ENCODE data around the gene ITGBL1.

The ITGBL1 gene, protein sequence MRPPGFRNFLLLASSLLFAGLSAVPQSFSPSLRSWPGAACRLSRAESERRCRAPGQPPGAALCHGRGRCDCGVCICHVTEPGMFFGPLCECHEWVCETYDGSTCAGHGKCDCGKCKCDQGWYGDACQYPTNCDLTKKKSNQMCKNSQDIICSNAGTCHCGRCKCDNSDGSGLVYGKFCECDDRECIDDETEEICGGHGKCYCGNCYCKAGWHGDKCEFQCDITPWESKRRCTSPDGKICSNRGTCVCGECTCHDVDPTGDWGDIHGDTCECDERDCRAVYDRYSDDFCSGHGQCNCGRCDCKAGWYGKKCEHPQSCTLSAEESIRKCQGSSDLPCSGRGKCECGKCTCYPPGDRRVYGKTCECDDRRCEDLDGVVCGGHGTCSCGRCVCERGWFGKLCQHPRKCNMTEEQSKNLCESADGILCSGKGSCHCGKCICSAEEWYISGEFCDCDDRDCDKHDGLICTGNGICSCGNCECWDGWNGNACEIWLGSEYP

DNA sequence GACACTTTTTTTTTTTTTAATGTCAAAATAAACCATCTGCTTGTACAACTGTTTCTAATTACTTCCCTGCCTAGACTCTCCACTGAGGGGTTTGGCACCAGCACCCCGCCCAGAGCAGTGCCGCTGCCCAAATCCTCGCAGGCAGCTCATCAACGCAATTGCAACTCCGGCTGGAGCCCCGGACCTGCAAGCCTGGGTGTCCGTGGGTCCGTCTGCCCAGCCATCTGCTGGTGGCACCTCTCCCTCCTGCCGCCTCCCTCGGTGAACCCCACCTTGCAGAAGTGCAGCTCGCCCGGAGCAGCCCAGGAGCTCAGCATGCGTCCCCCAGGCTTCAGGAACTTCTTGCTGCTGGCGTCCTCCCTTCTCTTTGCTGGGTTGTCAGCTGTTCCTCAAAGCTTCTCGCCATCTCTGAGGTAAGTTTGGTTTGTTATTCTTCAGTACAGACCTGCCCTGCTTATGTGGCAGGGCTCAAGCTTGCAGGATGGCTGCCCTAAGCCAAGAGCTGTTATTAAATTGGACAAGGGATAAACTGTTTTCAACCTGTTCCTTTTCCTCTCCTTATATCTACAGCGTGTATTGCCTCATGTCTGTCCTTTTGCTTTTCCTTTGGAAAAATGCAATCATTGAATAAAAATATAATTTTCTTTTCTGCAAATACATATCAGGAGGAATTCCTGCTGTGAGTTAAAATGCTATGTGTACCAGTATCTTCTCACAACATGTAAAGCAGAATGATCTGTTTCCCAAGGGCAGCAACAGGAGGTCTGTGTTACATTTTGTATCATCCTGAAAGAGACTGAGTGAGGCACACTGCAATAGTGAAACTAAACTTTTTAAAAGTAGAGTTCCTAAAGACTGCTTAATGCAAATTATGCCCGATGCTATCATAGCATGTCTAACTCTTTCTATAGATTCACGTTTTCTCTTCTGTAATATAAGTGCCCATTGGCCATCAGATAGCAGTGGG, at the start of gene ITGBL1:
Gene ITGBL1, plus strand, starts transcription at position 157 of the 967 bp plus-strand sequence. Its CDS starts 159 bp downstream, at position 316.
- no peak for DNase-seq (ENCODE audit: low read depth in 2 of 2, low spot score in 1 of 2)

DNA sequence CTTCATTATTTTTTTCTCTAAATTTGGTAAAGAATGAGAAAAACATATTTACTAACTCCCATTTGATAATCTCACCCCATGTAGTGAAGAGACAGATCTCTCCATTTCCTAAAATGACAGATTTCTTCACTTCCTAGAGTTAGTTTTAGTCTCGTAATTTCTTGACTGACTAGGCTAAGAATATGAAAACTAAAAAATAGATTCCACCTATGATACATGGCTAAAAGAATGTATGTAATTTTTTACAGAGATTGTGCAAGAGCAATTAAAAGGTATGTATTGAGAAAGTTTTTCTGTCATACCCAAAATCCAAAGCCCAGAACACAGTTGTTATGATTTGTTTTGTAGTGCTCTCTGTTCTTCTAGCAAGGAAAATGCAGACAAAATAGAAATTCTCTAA, 45.7 kb upstream of the ITGBL1 start:
- no peak for DNase-seq (ENCODE audit: low read depth in 2 of 2, low spot score in 1 of 2)

DNA sequence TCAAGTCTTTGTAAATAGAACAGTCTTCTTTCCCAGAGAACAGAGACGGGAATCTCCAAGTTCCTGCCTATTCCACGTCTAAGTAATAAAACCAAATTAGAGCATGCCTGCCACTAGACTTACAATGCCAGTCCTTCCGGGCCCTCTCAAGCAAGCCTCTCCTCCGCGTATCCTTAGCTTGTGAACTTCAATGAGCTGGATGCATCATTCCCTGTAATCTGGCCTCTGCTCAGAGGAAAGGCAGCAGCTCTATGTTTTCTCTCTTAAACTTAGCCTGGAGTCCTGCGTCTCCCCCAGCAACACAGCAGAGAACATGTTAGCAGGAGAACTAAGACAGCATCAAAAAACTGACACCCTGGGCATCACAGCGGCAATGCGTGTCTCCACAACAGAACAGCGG, 44.3 kb upstream of the ITGBL1 start:
- DNase-seq (ENCODE audit: low read depth in 2 of 2, low spot score in 1 of 2): no peak

DNA sequence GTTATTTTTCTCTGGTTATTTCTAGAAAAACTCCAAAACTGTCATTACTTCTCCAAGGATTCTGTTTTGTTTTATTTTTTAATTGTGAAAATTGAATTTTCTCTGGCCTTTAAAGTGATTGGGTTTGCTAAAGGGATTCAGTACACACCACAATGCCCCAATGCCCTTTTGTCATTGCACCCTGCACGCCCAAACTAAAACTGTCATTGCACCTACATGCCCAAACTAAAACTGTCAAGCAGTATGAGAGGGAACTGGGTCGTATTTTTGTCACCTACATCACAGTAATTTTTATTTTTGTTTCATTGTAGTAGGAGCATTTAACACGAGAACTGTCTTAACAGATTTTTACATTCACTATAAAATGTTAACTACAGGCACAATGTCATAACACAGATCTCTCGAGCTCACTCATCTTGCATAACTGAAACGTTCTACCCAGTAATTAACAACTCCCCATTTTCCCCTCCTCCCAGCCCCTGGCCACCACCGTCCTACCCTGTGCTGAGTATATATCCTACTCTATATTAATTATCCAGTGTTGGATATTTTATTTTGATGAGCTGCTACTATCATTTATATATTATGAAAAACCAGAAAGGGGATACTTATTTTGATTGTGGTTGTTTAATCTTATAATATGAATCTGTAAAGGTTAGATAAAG, 43.4 kb upstream of the ITGBL1 start:
- no peak for DNase-seq (ENCODE audit: low read depth in 2 of 2, low spot score in 1 of 2)

DNA sequence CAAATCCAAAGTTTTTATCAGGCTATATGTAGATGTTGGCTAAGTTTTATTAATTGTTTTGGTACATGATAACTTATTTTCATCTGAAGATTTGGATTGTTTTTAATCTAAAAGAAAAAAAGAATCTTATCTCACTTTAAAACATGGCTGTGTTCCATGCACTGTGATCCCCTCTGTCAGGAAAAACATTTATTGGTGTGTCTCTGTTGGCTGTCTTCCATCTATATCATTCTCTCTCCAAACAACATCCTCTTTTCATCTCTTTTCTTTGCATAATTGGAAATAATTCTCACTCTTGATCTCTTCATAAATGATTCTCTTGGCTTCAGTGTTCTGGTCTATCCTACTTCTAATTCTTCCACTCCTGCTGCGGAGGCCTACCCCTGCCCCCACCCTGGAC, 40.4 kb upstream of the ITGBL1 start:
- DNase-seq (ENCODE audit: low read depth in 2 of 2, low spot score in 1 of 2): no peak

DNA sequence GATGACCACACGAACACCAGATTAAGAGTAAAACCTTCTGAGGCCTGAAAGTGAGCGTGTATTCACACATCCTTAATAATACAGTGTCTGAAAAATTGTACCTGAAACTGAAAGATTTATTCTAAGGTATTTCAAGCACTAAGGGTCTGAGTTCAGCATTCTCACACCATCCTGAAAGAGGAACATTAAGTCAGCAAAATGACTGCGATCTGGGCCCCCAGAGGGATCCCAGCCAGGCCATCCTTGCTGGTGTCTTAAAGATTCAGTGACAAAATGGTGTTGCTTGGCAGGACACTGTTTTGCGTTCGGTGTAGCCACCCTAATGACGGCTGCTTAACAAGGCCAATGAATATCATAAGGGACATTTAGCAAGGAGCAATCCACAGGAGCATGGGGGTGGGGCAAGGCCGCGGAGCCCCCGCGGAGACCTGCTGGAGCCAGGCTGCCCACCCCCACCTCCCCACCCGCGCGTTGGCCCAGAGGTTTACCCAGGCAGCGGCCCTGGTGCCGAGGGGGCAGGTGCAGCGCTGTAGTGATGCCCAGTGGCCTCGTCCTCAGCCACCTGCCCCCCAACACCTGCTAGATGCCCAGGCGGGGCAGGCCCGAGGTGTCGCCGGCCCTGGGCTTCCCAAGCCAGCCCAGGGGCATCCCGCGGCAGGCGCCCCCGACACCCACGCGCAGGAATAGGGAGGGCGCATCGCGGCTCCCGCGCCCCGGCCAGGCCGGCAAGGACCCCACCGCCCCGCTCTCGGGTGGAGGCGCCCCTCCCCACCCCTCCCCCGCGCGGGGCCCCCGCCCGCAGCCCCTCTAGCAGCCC, 36.9 kb upstream of the ITGBL1 start:
- DNase-seq (ENCODE audit: low read depth in 2 of 2, low spot score in 1 of 2): no peak

DNA sequence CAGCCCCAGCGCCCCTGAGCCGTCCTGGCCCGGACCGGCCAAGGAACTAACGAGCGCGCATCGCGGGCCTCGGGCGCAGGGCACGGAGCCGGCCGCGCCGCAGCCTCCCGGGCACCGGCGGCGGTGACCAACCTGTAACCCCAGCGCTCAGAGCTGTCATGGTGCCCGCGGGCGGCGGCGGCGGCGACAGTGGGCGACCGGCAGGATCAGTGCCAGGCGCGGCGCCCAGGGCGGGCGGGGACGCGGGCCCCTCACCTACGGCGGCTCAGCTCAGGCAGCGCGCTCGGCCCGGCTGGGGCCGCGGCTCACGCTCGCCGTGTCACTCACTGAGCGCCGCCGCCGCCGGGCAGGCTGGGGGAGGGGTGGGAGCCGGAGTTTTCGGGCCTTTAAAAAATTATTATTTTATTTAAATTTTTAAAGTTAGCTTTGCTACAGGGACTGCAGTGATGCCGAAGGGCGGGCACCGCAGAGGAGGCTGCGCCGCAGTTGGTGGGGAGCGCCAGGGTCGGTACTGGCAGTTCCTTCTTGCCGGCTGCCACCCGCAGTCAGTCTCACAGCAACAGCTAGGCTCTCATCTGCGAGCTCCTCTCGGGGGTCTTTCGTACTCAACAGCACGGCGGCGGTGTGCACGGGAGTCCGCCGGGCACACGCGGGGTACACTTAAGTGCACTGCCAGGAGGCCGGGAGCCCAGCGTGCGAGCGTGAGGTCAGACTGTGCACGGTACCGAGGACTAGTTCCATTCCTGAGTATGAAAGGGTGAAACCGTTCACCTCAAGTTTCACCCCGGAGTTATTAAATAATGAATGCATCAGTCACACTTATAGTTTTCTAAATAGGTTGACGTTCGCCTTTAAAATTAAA, 36.1 kb upstream of the ITGBL1 start, which contains the start of gene NALCN:
Gene NALCN, minus strand, starts transcription at position 328 of the 862 bp plus-strand sequence. CDS start 17,382 bp downstream, outside the sequence.
- DNase-seq (ENCODE audit: low read depth in 2 of 2, low spot score in 1 of 2): no peak

DNA sequence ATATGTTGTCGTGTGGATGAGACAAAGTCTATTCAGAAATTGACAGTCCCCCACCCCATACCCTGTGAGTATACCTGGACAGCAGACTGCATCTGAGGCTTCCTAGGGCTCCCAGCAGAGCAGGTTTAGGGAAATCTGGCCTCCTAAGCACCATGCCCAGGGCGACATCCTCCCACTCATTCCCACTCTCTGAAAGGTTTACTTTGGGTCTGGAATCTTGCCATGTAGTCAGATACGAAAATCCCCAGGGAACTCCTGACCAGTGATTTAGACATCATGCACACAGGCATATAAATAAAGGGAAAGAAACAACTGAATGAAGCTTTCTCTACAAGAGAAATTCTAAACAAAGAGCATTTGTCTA, 35.5 kb upstream of the ITGBL1 start:
- no peak for DNase-seq (ENCODE audit: low read depth in 2 of 2, low spot score in 1 of 2)

DNA sequence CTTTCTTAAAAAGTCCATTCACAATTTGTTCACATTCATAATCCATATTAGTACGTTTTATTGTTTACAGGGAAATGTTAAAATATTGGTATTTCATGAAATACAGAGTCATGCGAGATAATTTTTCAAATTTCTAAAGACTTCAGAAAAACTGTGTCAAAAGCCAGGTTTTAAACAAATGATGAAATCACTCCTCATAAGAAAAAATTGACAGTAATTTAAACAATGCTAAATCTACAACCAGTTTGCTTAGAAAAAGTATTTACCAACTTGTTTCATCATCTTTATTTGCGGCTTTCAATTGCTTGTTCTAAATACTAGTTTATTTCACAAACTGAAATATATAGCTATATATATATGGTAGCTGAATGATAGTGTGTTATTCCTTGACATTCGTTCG, 35.0 kb upstream of the ITGBL1 start:
- DNase-seq (ENCODE audit: low read depth in 2 of 2, low spot score in 1 of 2): no peak

DNA sequence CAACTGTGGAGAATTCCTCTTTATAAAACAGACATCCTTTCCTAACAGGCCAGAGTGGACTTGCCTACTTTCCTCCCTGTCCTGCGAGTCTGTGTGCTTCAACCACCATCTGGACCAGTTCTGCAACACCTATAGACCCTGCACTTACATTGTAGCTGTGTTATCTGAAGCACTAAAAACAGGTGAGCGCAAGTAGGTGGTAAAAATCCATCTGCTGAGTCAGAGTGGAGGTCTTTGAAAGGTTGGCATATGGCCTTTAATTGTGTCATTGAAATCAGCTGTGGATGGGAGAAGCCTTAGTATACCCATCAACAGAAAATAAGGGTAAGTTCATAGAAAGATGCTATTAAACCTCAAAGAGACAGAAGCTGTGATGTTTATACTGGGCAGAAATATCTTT, 28.6 kb upstream of the ITGBL1 start:
- no peak for DNase-seq (ENCODE audit: low read depth in 2 of 2, low spot score in 1 of 2)

DNA sequence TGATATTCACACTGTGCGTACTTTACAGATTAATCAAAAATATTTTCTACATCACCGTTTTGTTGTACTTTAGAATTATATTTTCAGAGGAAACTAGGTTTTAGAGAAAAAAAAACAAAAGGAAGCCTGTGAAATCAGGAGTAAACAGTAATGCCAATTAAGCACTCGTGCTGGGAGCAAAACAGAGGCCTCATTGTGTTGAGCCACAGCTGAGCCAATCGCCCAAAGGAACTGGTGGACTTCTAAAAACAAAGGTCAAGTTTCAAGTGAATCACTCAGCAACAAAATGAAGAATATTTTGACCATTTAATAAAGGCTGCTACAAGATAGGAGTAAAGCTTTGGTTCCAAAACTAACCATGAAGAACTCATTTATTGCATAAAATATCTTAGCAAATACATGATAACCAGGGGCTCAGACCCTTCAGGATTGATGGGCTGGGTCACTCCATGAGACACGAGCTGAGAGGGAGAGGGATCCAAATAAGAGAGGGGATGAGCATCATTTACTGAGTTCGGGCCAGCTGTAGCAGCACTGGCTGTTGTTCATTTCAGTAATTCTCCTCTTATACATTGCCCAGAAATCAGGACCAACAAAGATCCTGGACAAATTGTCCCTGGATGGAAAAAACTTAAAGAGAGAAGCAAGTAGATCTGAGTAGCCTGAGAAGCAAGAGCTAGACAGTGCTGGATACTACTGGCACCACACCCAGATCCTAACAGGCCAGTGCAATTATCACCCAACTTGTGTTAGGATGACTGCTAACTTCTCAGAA, 27.9 kb upstream of the ITGBL1 start:
- DNase-seq (ENCODE audit: low read depth in 2 of 2, low spot score in 1 of 2): no peak

DNA sequence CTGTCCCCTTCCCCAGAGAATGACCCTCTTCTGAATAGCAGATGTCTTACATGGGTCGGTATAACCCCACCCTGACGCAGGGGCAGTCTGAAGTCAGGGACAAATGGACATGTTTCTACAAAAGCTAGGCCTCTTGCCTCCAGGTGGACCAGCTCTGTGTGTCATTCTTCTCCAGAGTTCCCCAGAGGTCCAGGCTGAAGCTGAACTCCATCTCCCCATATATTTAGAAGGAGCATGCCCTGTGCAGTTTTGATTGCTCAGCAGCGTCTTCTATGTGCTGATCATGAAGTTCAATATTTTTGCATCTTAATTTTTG, 27.4 kb upstream of the ITGBL1 start:
- no peak for DNase-seq (ENCODE audit: low read depth in 2 of 2, low spot score in 1 of 2)

DNA sequence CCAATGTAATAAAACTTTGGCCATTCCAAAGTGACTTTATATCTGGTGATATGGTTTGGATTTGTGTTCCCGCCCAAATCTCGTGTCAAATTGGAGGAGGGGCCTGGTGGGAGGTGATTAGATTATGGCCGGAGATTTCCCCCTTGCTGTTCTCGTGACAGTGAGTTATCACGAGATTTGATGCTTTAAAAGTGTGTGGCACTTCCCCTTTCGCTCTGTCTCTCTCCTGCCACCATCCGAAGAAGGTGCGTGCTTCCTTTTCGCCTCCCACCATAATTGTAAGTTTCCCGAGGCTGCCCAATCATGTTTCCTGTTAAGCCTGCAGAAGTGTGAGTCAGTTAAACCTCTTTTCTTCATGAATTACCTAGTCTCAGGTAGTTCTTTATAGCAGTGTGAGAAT, 26.9 kb upstream of the ITGBL1 start:
- no peak for DNase-seq (ENCODE audit: low read depth in 2 of 2, low spot score in 1 of 2)

DNA sequence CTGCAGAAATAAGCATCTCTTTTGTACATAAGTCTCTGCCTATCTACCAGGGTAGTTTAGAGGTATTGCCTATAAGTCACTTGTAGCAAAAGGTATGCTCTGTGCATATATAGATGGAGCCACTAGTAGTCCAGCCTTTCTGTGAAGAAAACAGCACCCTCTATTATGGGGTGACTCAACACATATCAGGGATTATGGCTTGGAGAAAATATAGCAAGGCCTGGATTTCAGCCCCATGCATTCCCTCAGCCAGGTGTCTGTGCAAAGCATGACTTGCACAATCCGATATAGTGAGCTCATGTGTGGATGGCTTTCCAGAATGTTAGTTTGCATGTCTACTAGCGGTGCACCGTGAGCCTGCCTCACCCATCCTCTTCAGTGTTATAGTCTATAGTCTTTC, 22.7 kb upstream of the ITGBL1 start:
- DNase-seq (ENCODE audit: low read depth in 2 of 2, low spot score in 1 of 2): no peak

DNA sequence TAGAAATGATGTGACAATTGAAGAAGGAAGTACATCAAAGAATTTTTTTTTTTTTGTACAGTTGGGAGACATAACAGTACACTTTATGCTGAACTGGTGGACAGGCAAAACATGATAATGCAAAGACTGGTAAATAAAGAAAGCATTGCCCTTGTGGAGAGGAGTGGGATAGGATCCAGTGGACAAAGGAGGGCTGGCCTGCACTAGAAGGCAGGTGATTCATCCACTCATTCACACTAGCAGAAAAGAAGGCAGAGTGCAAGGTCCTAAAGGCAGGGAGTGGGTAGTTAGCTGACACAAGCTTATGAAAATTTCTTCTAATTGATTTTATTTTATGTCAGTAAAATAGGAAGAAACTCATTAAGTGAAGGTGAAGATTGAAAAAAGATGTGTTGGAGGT, 18.6 kb upstream of the ITGBL1 start:
- DNase-seq (ENCODE audit: low read depth in 2 of 2, low spot score in 1 of 2): no peak

DNA sequence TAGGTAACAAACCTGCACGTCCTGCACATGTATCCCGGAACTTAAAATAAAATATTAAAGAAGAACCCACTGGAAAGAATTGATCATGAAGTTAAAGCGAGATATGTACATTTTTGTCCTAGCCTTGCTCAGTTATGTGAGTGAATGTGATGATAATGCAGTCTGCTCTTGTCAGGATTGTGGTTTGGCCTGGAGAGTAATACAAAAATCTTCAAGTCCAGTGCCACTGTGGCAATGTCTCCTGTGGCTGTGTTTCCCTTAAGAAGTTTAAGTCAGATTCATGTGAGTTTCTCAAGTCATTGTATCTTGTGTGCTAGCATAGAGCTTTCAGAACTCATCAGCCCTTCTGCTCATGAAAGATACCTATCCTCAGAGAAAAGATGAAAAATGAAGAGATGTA, 18.0 kb upstream of the ITGBL1 start:
- DNase-seq (ENCODE audit: low read depth in 2 of 2, low spot score in 1 of 2): no peak

DNA sequence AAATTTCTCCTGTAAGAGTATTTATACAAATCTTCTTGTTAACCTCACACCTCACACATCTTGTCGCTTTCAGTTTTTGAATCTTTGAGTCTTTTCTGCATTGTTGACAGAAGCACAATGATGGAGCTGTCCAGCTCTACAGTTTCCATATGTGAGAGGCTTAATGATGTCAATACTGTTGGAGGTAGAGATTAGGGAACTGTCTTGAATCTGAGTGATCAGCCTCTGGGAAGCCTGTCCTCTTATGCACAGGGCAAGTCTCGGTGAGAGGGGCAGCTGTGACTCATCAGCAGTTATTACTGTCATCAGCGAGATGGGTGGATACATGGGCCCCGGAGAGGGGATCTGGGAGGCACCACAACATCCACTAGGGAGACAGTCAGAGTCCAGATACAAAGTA, 4.6 kb upstream of the ITGBL1 start:
- DNase-seq (ENCODE audit: low read depth in 2 of 2, low spot score in 1 of 2): no peak

DNA sequence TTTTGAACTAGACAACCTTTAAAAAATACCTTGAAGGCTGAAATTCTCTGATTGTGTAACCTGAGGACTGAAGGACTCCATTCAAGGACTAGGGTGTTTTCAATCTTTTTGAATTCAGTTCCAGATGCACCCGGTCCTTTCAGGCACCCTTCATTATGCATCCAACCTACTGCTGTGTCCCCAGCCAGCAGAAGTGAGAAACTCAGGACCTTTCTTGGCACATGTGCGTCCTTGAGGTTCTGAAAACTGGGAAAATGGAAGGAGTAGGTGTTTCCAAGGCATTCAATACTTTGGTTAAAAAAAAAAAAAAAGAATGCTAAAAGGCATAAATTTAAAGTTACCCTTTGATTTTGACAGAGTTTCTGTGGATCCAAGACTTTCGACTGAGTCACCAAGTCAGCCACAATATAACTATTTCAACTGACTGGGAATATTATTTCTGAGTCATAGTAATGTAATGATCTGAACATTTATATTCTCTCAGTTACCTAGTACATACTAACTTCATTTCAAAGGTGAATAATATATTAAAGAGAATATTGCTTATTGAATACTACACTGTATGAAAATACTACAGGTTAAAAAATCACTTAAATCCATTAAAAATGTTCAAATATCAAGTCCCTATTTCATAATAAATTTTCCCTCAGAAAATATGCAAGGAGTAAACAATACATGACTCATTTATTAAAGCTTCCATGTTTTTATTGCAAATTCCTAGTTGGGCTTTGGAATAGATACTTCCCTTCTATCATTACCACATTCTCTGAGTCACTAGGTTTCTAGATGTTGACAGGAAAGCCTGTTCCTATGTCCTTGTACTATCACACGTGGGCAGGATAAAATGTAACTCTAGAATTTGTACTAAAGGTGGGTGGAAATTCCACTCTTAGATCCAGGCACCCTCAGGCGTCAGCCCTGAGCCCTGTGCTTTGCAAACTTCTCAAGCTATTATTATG, 2.4 kb upstream of the ITGBL1 start:
- DNase-seq (ENCODE audit: low read depth in 2 of 2, low spot score in 1 of 2): no peak
